ENCODE data around the gene ARHGEF37. TPM values are rescaled to one million over a fixed set of nuclear protein-coding genes. Genes with fewer than 3 reads are reported as not detected.

The ARHGEF37 gene
- total and polyA plus RNA-seq, 4 donors: 2.2 to 9.1 (median 3.7) TPM

- Histone ChIP-seq H3K9ac (ENCODE audit: insufficient read depth in 1 of 2, low read length in 2 of 2) (no peak overlapping the region), H3K4me3 (no peak overlapping the region), H3K27me3 (ENCODE audit: control insufficient read depth in 3 of 3, insufficient read depth in 3 of 3, low read length in 2 of 3) (peaks cover 0 to 3% (median 0%) of the 10 kb centered on the region in 3 donors), H3K4me1 (ENCODE audit: control insufficient read depth in 5 of 5, insufficient read depth in 5 of 5, low read length in 5 of 5) (peaks cover 0 to 2% (median 0%) of the 10 kb centered on the region in 5 donors), H3K36me3 (ENCODE audit: control insufficient read depth in 4 of 4, insufficient read depth in 4 of 4, low read length in 4 of 4) (no peaks in the 10 kb centered on the region), H3K9me3 (ENCODE audit: control insufficient read depth in 4 of 4, insufficient read depth in 3 of 4, low read length in 3 of 4) (peaks cover 0 to 4% (median 0%) of the 10 kb centered on the region in 4 donors), H3K27ac (ENCODE audit: low read depth in 1 of 2, low read length in 1 of 2) (no peak overlapping the region)
- no peak for TF ChIP-seq CTCF (IDR thresholded peaks at IDR 0.05; ENCODE audit: control extremely low read depth, extremely low read depth)
- ATAC-seq (ENCODE audit: insufficient read depth, low FRiP score) (no peak), DNase-seq (no peak)
- WGBS, 2 donors: 39 to 50% methylated on average over 3 of the region's 3 CpGs
Observed at GRCh38 chr5:149674686-149675085, 93.4 kb downstream of the ARHGEF37 start.

GRCh38 chr5:149675610-149676201, 94.4 kb downstream of the ARHGEF37 start:
- TF ChIP-seq CTCF (IDR thresholded peaks at IDR 0.05; ENCODE audit: control extremely low read depth, extremely low read depth): no peak
- Histone ChIP-seq H3K36me3 (ENCODE audit: control insufficient read depth in 4 of 4, insufficient read depth in 4 of 4, low read length in 4 of 4) (no peaks in the 10 kb centered on the region), H3K4me3 (no peak overlapping the region), H3K9me3 (ENCODE audit: control insufficient read depth in 4 of 4, insufficient read depth in 3 of 4, low read length in 3 of 4) (peaks cover 0 to 4% (median 0%) of the 10 kb centered on the region in 4 donors), H3K9ac (ENCODE audit: insufficient read depth in 1 of 2, low read length in 2 of 2) (no peak overlapping the region), H3K27ac (ENCODE audit: low read depth in 1 of 2, low read length in 1 of 2) (no peak overlapping the region), H3K4me1 (ENCODE audit: control insufficient read depth in 5 of 5, insufficient read depth in 5 of 5, low read length in 5 of 5) (peaks cover 0 to 2% (median 0%) of the 10 kb centered on the region in 5 donors), H3K27me3 (ENCODE audit: control insufficient read depth in 3 of 3, insufficient read depth in 3 of 3, low read length in 2 of 3) (peaks cover 0 to 3% (median 0%) of the 10 kb centered on the region in 3 donors)
- WGBS, 2 donors: 37 to 41% methylated on average over 12 of the region's 12 CpGs
- ATAC-seq (ENCODE audit: insufficient read depth, low FRiP score) (peak; percentile 56), DNase-seq (peak in 2 of 3 donors; percentile 27 to 55)

DNA sequence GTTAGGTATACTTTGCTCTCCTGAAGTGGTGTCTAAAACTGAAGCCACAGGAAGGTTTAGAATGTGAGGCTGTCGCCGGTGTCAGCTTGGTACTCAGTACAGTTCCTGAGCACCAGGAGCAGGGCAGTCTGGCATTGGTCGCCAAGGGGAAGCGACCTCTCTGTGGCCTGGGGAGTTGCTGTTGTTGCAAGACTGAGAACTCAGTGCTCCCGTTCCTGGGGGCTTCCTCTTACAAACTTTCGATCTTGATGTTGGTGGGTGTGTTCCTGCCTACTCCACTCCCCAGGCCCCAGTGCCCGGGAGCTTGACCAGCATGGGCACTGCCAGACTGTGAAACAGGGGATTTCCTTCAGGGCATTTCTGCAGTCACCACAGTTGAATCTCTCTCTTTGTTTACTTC, 96.4 kb downstream of the ARHGEF37 start:
- no peak overlapping the region for H3K27ac ChIP-seq (ENCODE audit: low read depth in 1 of 2, low read length in 1 of 2)
- H3K36me3 ChIP-seq (ENCODE audit: control insufficient read depth in 4 of 4, insufficient read depth in 4 of 4, low read length in 4 of 4): no peaks in the 10 kb centered on the region
- 33 to 57% methylated on average over 7 of the region's 7 CpGs for WGBS, 2 donors
- no peaks in the 10 kb centered on the region for H3K9me3 ChIP-seq (ENCODE audit: control insufficient read depth in 4 of 4, insufficient read depth in 3 of 4, low read length in 3 of 4)
- peaks cover 0 to 3% (median 0%) of the 10 kb centered on the region in 3 donors for H3K27me3 ChIP-seq (ENCODE audit: control insufficient read depth in 3 of 3, insufficient read depth in 3 of 3, low read length in 2 of 3)
- H3K4me1 ChIP-seq (ENCODE audit: control insufficient read depth in 5 of 5, insufficient read depth in 5 of 5, low read length in 5 of 5): peaks cover 0 to 3% (median 0%) of the 10 kb centered on the region in 5 donors
- no peak for ATAC-seq (ENCODE audit: insufficient read depth, low FRiP score)
- H3K4me3 ChIP-seq: no peak overlapping the region
- H3K9ac ChIP-seq (ENCODE audit: insufficient read depth in 1 of 2, low read length in 2 of 2): no peak overlapping the region
- DNase-seq: no peak
- TF ChIP-seq CTCF (IDR thresholded peaks at IDR 0.05; ENCODE audit: control extremely low read depth, extremely low read depth): no peak
